Keratinocyte (primary cell): ENCODE measurements around the gene GTF3C5.

Experiments
- EZH2 ChIP-seq: IDR thresholded peaks from one replicate; pipeline ENCODE4 v1.6.1; 2012; ENCODE audit warnings: inconsistent platforms, mild to moderate bottlenecking, low read length, moderate library complexity
- TF ChIP-seq, protein P1 (sequence below), 3 experiments: IDR thresholded peaks in 1 of 3; conservative IDR thresholded peaks in 1 of 3; optimal IDR thresholded peaks in 1 of 3; 2 replicates in 2 of 3; 3 replicates in 1 of 3; pipeline versions ENCODE3 to v1.5.1; 2011; ENCODE audit warnings: low read length in 3 of 3, mild to moderate bottlenecking in 3 of 3, moderate library complexity in 2 of 3, control low read depth in 1 of 3, inconsistent platforms in 1 of 3; ENCODE audit not compliant: insufficient read depth in 2 of 3; ENCODE audit errors: extremely low read depth in 1 of 3

DNA sequence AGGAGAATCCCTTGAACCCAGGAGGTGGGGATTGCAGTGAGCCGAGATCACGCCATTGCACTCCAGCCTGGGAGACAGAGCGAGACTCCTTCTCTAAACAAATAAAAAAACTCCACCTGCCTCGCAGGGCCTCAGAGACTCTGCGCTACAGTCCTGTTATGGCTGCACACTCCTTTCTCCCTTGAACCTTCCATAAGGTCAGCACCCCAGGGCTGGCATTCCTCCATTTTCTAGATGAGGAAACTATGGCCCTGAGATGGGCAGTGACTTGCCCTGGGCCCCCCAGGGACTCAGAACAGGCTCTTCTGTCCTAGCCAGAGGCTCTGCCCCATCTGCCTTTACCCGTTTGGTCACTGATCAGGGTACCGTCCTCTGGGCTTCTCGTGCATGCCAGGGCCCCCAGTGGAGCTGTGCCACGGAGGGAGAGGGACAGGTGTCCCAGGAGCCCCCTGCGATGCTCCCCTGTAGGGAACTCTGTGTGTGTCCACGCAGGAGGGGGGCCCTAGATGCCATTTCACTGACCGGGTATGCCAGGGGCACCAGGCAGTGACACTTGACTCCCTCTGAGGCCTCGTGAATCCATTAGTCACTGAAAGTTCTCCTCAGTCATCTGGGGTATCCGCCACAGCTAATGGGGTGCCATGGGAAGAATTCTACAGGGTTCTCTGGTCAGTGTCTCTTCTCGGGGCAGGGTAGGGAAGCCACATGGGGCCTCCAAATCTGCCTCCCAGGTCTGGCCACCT is 74.1 kb downstream of the GTF3C5 start:
- TF ChIP-seq, protein P1, sequence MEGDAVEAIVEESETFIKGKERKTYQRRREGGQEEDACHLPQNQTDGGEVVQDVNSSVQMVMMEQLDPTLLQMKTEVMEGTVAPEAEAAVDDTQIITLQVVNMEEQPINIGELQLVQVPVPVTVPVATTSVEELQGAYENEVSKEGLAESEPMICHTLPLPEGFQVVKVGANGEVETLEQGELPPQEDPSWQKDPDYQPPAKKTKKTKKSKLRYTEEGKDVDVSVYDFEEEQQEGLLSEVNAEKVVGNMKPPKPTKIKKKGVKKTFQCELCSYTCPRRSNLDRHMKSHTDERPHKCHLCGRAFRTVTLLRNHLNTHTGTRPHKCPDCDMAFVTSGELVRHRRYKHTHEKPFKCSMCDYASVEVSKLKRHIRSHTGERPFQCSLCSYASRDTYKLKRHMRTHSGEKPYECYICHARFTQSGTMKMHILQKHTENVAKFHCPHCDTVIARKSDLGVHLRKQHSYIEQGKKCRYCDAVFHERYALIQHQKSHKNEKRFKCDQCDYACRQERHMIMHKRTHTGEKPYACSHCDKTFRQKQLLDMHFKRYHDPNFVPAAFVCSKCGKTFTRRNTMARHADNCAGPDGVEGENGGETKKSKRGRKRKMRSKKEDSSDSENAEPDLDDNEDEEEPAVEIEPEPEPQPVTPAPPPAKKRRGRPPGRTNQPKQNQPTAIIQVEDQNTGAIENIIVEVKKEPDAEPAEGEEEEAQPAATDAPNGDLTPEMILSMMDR (optimal IDR thresholded peaks at IDR 0.05 in 1 of 3, IDR thresholded peaks at IDR 0.05 in 1 of 3, conservative IDR thresholded peaks at IDR 0.05 in 1 of 3; ENCODE audit: extremely low read depth in 1 of 3, insufficient read depth in 2 of 3, low read length in 3 of 3): no peak
- TF ChIP-seq EZH2: no peak
